ENCODE data around the gene CAPRIN1.

The CAPRIN1 gene

DNA sequence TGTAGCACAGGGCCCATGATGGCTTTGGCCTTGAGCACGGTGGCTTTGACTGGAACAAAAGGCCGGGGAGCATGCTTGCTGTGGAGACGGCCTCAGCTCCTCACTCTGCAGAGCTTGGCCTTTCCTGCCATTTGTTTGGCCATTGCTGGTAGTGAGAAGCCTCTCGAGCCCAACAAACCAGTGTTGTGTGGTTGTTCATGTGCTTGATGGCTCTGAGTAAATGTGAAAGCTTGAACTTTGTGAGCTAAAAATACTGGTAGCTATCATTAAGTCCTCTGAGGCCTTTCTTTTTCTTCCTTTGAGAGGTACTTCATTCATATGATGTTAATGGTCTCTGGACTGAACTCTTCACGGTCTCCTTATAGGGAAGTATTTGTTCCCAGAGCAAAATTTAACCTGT lies 93.5 kb downstream of the CAPRIN1 start:
- TF ChIP-seq TAF1 (IDR thresholded peaks at IDR 0.05; ENCODE audit: borderline replicate concordance, insufficient read depth, low read length), result no peak
- no peak for TF ChIP-seq FOXP2 (optimal IDR thresholded peaks at IDR 0.05; ENCODE audit: borderline replicate concordance, extremely low read depth, extremely low read length, insufficient read depth)
- TF ChIP-seq POLR2AphosphoS5 (IDR thresholded peaks at IDR 0.05; ENCODE audit: low read depth, low read length), result no peak

DNA sequence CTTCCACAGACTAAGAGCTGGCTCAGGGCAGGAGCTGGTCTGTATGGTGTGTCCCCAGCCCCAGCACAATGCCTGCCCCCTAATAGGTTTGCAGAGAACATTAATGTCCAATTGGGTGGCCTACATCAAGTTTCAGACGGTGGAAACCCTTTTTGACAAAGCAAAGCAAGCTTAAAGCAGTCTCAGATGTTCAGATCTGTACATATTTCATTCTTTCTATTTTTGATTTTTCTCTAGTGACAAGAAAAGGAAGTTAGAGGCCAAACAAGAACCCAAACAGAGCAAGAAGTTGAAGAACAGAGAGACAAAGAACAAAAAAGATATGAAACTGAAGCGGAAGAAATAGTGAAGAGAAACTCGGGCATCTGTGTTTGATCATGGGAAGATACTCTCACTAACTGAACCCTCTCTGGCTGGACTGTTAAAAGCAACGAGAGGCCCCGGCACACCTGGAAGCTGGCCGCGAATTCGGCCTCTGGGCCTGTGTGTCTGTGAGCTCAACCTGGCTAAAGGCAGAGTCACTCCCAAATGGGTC lies 94.4 kb downstream of the CAPRIN1 start:
- TF ChIP-seq SIN3A (IDR thresholded peaks at IDR 0.05; ENCODE audit: borderline replicate concordance, insufficient read depth, low read length), result no peak
- no peak for TF ChIP-seq FOXP2 (optimal IDR thresholded peaks at IDR 0.05; ENCODE audit: borderline replicate concordance, extremely low read depth, extremely low read length, insufficient read depth)
- TF ChIP-seq TAF1 (IDR thresholded peaks at IDR 0.05; ENCODE audit: borderline replicate concordance, insufficient read depth, low read length), result no peak

DNA sequence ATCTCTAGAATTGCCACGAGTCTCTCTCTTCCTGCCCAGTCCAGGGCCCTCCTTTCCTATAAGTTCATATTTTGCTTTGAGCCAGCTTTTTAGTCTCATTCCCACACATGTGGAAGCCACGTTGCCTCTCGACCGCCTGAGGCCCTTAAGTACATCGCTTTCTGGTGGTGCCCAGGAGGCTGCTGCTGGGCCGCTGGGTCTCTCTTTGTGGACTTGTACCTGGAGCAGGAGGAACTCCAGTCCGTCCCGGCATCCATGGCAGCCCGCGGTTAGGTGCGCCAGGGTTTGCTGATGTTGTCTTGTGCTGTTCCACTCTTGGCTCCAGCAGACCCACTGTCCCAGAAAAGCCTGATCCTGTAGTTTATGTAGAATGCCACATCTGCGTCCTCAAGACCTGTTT lies 94.9 kb downstream of the CAPRIN1 start:
- TF ChIP-seq REST (IDR thresholded peaks at IDR 0.05; ENCODE audit: insufficient read depth in 1 of 2, low read depth in 2 of 2, low read length in 2 of 2) (no peak), SIN3A (IDR thresholded peaks at IDR 0.05; ENCODE audit: borderline replicate concordance, insufficient read depth, low read length) (no peak), TAF1 (IDR thresholded peaks at IDR 0.05; ENCODE audit: borderline replicate concordance, insufficient read depth, low read length) (no peak), FOXP2 (optimal IDR thresholded peaks at IDR 0.05; ENCODE audit: borderline replicate concordance, extremely low read depth, extremely low read length, insufficient read depth) (no peak), POLR2AphosphoS5 (IDR thresholded peaks at IDR 0.05; ENCODE audit: low read depth, low read length) (no peak)

- no peak for TF ChIP-seq FOXP2 (optimal IDR thresholded peaks at IDR 0.05; ENCODE audit: borderline replicate concordance, extremely low read depth, extremely low read length, insufficient read depth)
- no peak for TF ChIP-seq REST (IDR thresholded peaks at IDR 0.05; ENCODE audit: insufficient read depth in 1 of 2, low read depth in 2 of 2, low read length in 2 of 2)
- no peak for TF ChIP-seq TAF1 (IDR thresholded peaks at IDR 0.05; ENCODE audit: borderline replicate concordance, insufficient read depth, low read length)
- no peak for TF ChIP-seq SIN3A (IDR thresholded peaks at IDR 0.05; ENCODE audit: borderline replicate concordance, insufficient read depth, low read length)
- TF ChIP-seq POLR2AphosphoS5 (IDR thresholded peaks at IDR 0.05; ENCODE audit: low read depth, low read length), result no peak
These were observed 95.3 kb downstream of the CAPRIN1 start for GRCh38 chr11:34146866-34147265.

- no peak for TF ChIP-seq POLR2AphosphoS5 (IDR thresholded peaks at IDR 0.05; ENCODE audit: low read depth, low read length)
- TF ChIP-seq TAF1 (IDR thresholded peaks at IDR 0.05; ENCODE audit: borderline replicate concordance, insufficient read depth, low read length), result no peak
- TF ChIP-seq SIN3A (IDR thresholded peaks at IDR 0.05; ENCODE audit: borderline replicate concordance, insufficient read depth, low read length), result no peak
- TF ChIP-seq REST (IDR thresholded peaks at IDR 0.05; ENCODE audit: insufficient read depth in 1 of 2, low read depth in 2 of 2, low read length in 2 of 2), result no peak
- TF ChIP-seq FOXP2 (optimal IDR thresholded peaks at IDR 0.05; ENCODE audit: borderline replicate concordance, extremely low read depth, extremely low read length, insufficient read depth), result no peak
These were observed 96.0 kb downstream of the CAPRIN1 start for GRCh38 chr11:34147581-34147980.

- no peak for TF ChIP-seq REST (IDR thresholded peaks at IDR 0.05; ENCODE audit: insufficient read depth in 1 of 2, low read depth in 2 of 2, low read length in 2 of 2)
- TF ChIP-seq SIN3A (IDR thresholded peaks at IDR 0.05; ENCODE audit: borderline replicate concordance, insufficient read depth, low read length), result no peak
- no peak for TF ChIP-seq FOXP2 (optimal IDR thresholded peaks at IDR 0.05; ENCODE audit: borderline replicate concordance, extremely low read depth, extremely low read length, insufficient read depth)
- no peak for TF ChIP-seq POLR2AphosphoS5 (IDR thresholded peaks at IDR 0.05; ENCODE audit: low read depth, low read length)
- no peak for TF ChIP-seq TAF1 (IDR thresholded peaks at IDR 0.05; ENCODE audit: borderline replicate concordance, insufficient read depth, low read length)
These were observed 97.1 kb downstream of the CAPRIN1 start for GRCh38 chr11:34148504-34149165.

Measured in PFSK-1 (cell line).